Stimulated activated CD4-positive, alpha-beta T cell treated with anti-CD3 and anti-CD28 coated beads, Interleukin-1b, Interleukin-23, amount 100 ng/mL, for 4 hours (primary cell): Measurements from ENCODE around the gene TBKBP1.

ENCODE experiments used
- DNase-seq, 2 donors: peaks; one replicate each; pipeline ENCODE4 v3.0.0-alpha.2; 2020; ENCODE audit warnings: low read depth in 2 of 2

Gene TBKBP1

DNA sequence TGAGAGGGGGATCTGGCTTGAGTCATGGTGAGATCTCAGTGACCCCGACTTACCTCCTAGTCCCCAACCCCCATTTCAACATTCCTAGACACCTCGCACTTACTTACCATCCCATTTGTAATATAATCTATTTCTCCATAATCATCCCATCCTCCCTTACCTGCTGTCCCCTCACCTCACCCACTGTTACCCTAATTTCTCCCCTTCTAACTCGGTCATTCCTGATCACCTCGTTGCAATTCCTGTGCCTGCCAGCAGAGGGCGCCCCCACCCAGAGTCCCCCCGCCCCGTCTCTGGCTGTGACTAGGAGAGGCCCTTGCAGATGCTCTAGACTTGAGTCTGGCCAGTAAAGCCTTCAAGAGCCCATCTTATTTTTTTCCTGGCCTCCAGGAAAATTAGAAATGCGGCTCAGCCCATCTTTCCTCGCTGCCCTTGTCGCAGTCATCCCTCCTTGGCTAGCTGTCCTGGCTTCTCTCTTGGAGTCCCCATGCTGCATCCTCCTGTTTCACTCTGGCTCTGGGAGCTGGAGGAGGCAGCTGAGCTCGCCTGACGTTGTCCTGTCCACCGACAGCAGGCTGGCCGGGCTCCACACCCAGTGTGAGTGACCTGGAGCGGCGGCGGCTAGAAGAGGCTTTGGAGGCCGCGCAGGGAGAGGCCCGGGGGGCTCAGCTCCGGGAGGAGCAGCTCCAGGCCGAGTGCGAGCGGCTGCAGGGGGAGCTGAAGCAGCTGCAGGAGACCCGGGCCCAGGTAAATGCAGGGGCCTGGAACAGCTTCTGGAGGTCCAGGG, 5.0 kb downstream of the TBKBP1 start:
- peak; percentile 86 to 89 for DNase-seq

DNA sequence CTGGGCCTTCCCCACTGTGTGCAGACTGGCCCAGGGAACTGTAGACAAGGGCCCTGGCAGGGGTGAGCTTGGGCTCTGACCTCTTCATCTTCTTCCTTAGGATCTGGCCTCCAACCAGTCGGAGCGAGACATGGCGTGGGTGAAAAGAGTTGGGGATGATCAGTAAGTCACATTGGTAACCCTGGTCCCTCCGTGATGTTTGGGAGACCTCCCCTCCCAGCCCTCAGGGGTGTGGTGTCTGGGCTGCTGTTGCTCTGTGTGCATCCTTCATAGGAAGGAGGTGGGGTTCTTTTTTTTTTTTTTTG, 5.5 kb downstream of the TBKBP1 start:
- no peak for DNase-seq

DNA sequence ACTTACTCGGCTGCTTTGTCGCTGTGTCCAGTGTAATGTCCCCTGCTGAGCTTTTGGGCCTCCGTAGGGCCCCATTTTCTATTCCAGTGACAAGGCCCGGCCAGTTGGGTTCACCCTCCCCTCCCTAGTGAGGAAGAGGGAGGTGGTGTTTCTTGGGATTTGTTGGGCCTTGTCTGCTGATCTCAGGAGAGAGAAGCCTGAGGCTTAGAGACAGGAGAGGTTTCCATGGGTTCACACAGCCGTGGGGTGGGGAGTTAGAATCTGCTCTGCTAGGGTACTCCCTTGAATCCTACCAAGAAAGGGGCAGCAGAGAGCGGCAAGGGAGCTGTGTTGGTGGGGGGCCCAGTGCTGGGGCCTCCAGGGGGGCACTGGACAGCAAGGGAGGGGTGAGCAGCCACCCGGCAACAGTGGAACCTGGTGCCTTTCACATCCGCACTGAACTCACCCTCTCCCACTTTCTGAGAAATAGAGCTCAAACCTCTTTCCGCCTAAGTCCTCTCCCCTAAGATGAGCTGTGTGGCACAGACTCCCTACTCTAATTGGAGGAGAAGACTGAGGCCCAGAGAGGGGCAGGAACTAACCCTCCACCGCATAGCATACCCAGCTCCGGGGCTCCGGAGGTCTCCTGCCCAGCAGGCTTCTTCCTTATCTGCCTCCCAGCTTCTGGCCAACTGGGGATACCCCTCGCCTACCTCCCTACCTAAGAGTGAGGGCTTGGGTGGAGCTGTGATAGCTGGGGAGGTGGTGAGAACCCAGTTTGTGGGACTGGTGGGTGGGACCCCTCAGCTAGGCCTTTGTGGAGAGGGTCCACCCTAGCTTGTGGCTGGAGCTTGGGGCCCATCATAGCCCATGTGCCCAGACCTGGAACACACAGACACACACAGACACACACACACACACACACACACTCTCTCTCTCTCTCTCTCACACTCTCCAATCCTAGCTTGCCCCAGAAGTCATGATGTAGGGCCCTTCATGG, 6.8 kb downstream of the TBKBP1 start:
- no peak for DNase-seq

DNA sequence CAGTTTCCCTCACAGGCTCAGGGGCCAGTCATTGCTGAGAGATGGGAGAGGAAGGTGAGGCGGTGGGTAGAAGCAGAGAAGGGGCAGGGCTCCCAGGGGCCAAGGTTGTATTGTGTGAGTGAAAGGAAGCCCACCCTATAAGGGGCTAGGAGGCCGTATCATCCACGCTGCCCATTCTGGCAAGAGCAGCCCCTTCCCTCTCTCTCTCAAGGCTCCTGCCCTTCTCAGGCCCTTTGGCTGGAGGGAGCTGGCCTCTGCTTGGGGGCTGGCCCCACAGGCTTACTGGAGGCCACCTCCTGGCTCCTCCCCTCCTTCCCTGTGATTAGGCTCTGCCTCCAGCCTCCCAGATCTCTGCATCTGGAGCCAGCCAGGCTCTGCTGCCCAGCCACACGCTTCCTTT, 7.6 kb downstream of the TBKBP1 start:
- no peak for DNase-seq

DNA sequence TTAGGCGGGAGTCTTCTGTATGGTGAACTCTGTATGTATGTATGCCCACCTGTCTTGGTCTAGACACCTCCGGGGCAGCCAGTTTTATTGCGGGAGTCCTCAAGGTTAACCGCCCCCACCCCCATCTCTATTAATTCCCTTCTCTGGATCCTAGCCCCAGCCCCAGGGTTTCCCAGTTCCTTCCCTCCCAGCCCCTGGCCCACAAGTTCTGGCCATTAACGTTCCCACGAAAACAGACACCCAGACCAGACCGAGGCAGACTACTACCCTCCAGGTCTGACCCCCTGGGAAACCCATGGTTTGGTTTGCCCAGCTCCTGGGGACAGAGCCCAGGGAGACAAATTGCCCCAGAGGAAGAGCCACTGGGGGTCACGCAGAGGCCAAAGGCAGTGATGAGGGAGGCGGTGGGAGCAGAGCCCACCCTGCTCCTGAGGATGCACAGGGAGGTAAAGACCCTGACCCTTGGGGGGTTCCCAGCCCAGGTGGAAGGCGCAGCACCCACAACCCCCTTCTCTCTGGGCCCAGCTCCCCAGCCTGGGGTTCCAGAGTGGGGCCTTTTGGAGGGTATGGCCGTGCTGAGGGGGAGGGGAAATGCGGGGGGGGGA, 8.5 kb downstream of the TBKBP1 start:
- DNase-seq, result no peak

DNA sequence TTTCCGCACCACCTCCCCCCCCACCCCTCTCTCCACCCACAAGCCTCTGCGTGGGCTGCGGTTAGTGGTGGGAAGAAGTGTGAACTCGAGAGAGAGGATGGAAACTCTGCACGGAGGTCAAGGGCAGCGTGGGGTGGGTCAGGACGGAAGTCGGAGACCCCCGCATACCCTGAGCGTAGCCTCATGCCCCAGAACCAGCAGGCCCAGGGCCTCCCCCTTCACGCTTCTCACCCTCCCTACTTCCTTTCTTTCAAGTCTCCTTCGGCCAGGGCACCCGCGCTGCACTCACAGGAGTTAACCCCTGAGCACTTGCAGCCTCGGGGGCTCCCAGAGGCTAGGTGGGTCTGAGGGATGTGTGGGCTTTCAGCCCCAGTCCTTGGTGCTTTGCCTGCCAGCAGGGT, 9.2 kb downstream of the TBKBP1 start:
- peak; percentile 57 to 60 for DNase-seq

DNA sequence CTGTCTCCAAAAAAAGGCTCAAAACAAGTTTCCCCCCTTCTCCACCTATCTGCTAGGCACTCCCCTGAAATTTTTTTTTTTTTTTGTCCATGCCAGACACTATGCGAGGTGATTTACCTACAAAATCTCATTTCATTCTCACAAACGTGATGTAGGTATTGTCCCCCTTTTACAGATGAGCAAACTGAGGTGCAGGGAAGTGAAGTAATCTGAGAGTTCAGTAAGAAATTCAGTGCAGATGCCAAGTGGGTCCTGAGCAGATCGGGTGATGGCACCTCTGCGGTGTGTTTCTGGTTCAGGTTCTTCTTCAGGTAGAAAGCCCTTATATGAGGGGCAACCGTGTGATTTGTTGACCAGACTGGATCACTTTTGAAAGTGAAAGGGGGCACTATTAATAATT, 9.7 kb downstream of the TBKBP1 start:
- DNase-seq, result no peak

DNA sequence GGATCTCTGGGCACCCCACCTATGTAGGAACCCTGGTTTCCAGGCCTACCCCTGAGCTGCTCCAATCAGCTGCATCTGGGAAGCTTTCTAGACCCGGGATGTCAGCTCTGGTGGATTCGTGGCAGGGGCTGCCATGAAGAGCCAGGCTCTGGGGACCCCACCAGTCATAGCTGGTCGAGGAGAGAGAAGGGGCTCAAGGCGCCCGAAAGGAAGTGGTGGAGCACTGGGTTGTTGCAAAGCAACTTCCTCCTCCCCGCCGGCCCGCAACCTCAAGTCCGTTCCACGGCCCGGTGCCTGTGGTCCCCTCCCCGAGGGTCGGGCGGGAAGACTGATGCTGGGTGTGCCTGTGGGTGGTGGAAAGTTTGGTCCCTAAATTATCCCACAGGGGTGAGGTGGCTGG, 10.2 kb downstream of the TBKBP1 start:
- DNase-seq, result no peak

DNA sequence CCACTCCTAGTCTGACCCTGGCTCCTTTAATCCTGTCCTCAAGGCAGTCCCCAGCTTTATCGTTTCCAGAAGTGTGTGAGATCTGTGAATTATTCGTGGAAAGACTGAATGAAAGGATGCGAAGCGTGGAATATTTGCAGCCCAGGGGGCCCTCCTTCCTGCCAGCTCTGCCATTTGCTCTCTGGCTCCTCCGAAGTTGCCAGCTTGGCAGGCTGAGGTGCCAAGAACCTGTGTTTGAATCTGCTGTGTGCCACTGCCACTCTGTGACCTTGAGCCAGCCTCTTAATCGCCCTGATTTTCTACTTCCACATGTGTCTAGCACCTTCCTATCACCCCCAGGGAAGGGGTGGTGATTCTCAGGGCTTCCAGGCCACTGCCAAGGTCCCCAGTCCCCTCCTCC, 10.8 kb downstream of the TBKBP1 start:
- no peak for DNase-seq

DNA sequence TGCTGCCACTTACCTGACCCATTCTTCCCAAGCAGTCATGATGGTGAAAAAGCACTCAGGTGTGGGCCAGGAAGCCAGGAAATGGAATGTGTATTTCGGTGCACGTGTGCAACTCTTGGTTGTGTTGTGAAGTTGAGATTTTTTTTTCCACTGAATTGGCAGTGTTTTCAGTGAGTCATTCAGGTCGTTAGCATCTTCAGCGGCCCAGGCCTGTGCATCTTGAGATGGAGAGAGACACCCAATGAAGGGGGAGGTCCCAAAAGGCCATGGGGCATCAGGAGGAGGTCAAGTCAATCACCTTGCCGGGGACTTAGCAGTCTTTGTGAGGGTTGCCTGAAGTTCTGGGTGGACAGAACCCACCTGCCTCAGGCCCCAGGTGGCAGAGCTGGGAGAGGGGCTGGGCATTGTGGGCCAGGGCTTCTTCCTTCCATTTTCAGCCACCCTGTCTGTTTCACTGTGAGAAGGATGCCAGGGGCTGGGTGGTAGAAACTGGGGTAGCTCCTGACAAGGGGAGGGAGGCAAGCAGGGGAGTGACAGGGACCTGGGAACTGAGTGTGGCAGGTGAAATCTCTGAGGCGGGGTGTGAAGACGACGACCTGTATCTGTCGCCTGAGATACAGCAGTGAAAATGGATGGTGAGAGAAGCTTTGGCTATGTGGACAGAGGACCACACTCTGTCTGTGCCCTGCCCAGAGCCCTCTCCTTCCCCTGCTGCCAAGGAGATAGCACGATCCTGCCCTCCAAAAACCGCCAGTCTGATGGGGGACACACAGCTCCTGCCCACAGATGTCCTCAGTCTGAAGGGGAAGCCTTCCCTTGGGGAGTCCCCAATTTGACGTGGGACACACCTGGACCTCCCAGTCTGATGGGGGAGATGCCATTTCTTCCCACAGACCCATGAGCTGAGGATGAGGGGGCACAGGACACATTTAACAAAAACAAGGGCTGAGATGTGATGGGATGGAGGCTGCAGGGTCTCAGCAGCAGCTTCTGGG, 11.9 kb downstream of the TBKBP1 start:
- no peak for DNase-seq

DNA sequence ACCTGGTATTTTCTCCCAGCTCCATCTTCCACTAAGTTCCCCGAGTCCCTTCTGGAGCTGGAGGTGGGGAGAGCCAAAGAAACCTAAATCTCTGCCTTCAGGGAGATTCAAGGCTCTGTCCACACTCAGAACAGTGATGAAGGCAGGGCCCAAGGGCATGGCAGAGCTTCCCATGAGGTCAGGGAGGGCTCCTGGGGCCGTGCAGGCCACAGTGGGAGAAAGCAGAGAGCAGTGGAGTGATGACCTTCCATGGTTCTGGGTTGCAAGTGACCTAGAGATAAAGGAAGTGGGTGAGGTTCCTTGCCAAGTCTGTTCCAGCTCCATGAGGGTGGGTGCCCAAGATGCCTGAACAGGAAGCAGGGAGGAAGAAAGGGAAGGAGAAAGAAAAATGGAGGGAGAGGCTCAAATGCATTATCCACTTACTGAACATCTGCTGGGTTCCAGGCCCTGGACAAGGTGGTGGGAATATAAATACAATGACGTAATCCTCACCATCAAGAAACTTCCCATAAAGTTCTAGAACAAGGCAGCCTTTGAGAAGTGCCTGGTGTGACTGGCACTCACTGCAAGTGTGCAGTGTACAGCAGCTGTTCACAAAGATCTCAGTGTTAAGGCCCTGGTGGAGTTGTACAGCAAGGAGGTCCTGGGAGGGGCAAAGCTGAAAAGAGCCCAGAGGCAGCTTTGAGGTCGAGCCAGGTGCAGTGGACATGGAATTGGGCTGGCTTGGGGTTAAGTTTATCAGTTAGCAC, 13.3 kb downstream of the TBKBP1 start:
- no peak for DNase-seq

DNA sequence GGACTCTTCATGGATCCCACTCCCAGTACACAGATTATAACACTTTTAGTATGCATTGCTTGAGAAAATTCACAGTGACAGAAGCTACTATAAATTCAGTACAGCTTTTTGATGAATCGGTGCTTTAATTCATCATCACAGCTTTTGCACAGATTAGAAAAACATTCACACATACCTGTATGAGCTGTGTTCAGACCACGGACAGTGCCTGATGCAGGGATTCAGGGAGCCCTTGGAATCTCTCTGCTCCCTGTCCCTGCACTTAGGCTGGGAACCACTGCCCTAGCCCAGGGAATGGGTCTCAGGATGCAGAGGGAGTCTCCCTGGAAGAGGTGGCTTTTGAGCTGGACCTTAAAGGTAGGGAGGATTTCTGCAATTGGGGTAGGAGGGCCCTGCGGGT, 13.9 kb downstream of the TBKBP1 start:
- DNase-seq, result no peak

DNA sequence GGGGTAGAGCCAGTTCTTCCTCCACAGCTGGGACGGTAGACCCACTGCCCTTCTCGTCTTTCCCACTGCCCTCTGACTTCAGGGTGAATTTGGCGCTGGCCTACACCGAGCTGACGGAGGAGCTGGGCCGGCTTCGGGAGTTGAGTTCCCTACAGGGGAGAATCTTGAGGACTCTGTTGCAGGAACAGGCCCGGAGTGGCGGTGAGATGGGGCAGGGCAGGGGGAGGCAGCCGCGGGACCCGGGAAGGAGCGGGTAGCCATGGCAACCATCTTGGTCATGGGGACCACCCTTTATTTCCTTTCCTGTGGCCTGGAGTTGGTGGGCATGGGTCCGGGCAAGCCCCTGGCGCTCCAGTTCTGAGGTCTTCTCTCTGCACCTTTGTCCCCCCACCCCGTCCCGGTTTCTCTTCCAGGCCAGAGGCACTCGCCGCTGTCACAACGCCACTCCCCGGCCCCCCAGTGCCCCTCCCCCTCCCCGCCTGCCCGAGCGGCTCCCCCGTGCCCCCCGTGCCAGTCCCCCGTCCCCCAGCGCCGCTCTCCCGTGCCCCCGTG, 14.4 kb downstream of the TBKBP1 start:
- no peak for DNase-seq

DNA sequence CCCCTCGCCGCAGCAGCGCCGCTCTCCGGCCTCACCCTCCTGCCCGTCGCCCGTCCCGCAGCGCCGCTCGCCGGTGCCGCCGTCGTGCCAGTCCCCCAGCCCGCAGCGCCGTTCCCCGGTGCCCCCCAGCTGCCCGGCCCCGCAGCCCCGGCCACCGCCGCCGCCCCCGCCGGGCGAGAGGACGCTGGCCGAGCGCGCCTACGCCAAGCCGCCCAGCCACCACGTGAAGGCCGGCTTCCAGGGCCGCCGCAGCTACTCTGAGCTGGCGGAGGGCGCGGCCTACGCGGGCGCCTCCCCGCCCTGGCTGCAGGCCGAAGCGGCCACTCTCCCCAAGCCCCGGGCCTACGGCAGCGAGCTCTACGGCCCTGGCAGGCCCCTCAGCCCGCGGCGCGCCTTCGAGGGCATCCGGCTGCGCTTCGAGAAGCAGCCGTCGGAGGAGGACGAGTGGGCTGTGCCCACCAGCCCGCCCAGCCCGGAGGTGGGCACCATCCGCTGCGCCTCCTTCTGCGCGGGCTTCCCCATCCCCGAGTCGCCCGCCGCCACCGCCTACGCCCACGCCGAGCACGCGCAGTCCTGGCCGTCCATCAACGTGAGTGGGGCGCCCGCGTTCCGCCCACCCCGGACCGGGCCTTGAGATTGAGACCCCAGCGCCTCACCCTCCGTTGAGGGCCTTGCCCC, 15.0 kb downstream of the TBKBP1 start:
- no peak for DNase-seq

DNA sequence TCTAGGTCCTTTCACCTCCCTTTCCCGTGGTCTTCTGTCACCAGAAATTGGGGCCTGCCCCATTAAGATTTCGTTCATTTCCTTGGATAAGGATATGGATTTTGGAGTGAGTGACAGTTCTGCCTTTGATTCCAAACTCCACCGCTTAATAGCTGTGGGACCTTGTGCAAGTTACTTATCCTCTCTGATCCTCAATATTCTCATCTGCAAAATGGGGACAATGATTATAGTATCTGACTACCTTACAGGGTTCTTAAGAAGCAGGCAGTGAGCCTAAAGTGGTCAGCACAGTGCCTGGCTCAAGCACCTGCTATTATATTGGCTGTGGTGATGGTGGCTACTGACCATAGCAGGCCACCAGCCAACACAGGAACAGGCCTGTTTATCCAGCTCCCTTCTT, 15.6 kb downstream of the TBKBP1 start:
- no peak for DNase-seq

DNA sequence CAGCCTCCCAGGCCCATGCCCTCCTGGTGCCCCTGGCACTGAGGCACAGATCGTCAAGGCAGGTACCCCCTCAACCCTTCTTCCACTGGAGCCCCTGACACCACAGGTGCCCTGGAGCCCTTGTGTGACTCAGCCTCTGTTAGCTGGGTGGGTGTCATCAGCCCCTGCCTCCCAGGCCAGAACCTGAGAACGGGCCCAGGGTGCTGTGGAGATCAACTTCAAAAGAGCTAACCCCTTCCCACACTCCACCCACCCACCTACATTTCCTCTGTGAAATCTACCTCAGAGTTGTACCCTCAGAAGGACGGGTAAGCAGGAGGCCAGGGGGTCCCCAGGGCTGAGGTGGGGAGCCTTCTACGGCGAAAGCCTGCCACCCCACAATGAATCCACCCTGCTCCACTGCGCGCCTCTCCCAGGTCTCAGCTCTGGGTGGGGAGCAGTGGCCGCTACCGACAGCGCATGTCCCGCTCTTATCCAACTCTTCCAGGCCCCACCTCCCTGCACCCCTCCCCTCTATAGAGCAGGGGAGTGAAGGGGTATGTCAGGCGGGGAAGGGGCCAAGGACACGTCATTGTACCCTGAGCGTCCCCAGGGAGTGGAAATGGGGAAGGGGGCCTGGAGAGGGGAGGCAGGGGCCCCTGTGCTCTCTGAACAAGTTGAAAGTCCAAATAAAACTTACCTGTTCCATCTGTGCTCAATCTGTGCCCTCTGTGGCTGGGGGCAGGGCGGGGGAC, 17.6 kb downstream of the TBKBP1 start:
- no peak for DNase-seq

DNA sequence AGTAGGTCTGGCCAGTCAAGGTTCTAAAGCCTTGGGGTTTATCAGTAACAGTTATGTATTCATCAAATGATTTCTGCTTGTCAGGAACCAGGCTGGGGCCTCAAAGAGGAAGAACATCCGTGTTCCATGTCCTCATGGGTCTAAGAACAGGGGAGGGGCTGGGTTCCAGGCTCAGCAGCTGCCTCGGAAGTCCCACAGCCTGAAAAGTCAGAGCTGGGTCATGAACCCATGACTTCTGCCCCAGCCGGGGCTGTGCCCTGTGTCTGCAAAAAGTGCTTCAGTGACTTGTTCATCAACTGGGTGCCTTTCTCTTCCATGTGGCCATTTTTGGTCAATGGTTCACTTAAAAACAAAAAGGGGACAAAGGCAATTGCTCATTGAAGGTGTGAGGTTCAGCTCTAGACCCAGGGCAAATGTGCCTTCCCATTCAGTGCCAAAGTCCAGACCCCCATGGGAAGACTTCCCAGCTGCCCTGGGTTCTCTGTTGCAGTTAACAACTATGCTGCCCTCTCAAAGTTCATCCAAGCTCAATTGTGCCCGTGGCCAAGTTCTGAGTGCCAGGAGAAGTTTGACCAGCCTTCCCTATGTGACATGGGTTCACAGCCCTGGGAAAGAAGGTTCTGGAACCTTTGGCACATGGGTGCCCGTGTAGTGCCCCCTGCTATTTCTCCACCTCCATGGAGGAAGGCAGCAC, 18.5 kb downstream of the TBKBP1 start:
- DNase-seq, result no peak

DNA sequence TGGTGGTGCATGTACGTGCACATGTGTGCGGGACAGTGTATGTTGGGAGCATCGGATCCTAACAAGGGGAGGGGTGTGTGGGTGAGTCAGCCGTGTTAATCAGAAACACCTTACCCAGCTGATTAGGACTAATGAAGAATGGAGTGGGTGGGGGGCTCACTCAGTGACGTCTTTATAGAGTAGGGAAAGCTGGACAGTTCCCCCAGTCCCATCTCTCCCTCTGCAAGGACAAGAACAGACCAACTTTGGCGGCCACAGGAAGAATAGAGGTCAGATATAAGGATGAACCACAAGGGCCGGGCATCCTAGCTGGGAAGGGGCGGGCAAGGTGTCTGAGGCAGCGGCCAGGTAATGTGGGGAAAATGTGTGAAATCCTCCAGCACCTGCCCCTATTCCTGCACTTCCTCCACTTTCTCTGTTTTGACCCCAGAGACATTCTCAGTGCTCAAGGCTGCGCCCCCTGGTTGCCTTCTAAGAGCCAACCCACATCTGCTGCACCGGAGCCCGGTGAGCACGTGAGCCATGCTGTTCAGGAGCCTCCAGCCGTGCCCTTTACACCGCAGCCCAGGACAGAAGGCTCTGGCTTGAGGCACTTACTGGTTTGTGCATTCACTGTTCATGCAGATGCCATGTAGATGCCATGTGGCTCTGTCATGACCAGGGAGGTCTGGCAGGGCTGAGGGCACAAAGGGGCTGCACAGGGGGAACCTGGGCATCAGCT, 20.2 kb downstream of the TBKBP1 start:
- DNase-seq, result no peak
